ENCODE data around the gene GALNT7. TPM values are rescaled to one million over a fixed set of nuclear protein-coding genes. Genes with fewer than 3 reads are reported as not detected.

GALNT7 gene
- polyA plus RNA-seq, 3 donors: 12.3 to 29.0 (median 19.7) TPM

GRCh38 chr4:173245952-173246351 is 77.3 kb downstream of the GALNT7 start:
- intact Hi-C loops (cut with micrococcal nuclease): no loop called here
- Histone ChIP-seq H3K79me2 (ENCODE audit: insufficient read depth, low read length) (peaks cover 53% of the 10 kb centered on the region), H3K4me2 (replicated peaks; ENCODE audit: extremely low read depth, low read length, poor library complexity, severe bottlenecking) (no peak overlapping the region), H2AFZ (ENCODE audit: insufficient read depth, low read depth, low read length, poor library complexity, severe bottlenecking) (no peak overlapping the region), H4K20me1 (ENCODE audit: insufficient read depth, low read length) (peaks cover 79% of the 10 kb centered on the region), H3K9me3 (replicated peaks in 1 of 2; ENCODE audit: control insufficient read depth in 1 of 2, insufficient read depth in 1 of 2, low read length in 2 of 2) (no peaks in the 10 kb centered on the region), H3K27me3 (ENCODE audit: control insufficient read depth in 2 of 2, insufficient read depth in 2 of 2, low read length in 2 of 2) (no peaks in the 10 kb centered on the region), H3K27ac (ENCODE audit: low read depth in 1 of 2, low read length in 2 of 2) (no peak overlapping the region), H3K9ac (ENCODE audit: insufficient read depth, low read length, poor library complexity, severe bottlenecking) (no peak overlapping the region), H3K36me3 (replicated peaks in 1 of 2; ENCODE audit: control insufficient read depth in 1 of 2, insufficient read depth in 2 of 2, low read length in 2 of 2) (peaks cover 2 to 32% of the 10 kb centered on the region in 2 donors), H3K4me3 (replicated peaks in 1 of 3; ENCODE audit: low read depth in 2 of 3, low read length in 3 of 3) (no peak overlapping the region), H3K4me1 (ENCODE audit: control insufficient read depth in 1 of 2, insufficient read depth in 2 of 2, low read length in 2 of 2) (no peaks in the 10 kb centered on the region)
- Mint-ChIP-seq H3K4me1 (peaks cover 5% of the 10 kb centered on the region), H3K4me3 (no peak overlapping the region), H3K27ac (no peak overlapping the region), H3K27me3 (ENCODE audit: low read depth in 3 of 3) (no peaks in the 10 kb centered on the region), H3K36me3 (peaks cover 12 to 23% of the 10 kb centered on the region in 2 donors), H3K9me3 (peaks cover 0 to 2% (median 0%) of the 10 kb centered on the region in 7 donors)
- TF ChIP-seq CTCF (IDR thresholded peaks at IDR 0.05): no peak
- DNase-seq: no peak

GRCh38 chr4:173246719-173247118 is 78.1 kb downstream of the GALNT7 start:
- H3K4me1 Mint-ChIP-seq: peaks cover 5% of the 10 kb centered on the region
- intact Hi-C loops (cut with micrococcal nuclease): no loop called here

More at GRCh38 chr4:173246719-173247118, 78.1 kb downstream of the GALNT7 start:
- H3K36me3 Mint-ChIP-seq: peaks cover 16 to 27% of the 10 kb centered on the region in 2 donors
- Histone ChIP-seq H3K9ac (ENCODE audit: insufficient read depth, low read length, poor library complexity, severe bottlenecking) (no peak overlapping the region), H3K27ac (ENCODE audit: low read depth in 1 of 2, low read length in 2 of 2) (no peak overlapping the region), H2AFZ (ENCODE audit: insufficient read depth, low read depth, low read length, poor library complexity, severe bottlenecking) (no peak overlapping the region), H3K4me1 (ENCODE audit: control insufficient read depth in 1 of 2, insufficient read depth in 2 of 2, low read length in 2 of 2) (no peaks in the 10 kb centered on the region), H3K36me3 (replicated peaks in 1 of 2; ENCODE audit: control insufficient read depth in 1 of 2, insufficient read depth in 2 of 2, low read length in 2 of 2) (peaks cover 2 to 32% of the 10 kb centered on the region in 2 donors), H3K9me3 (replicated peaks in 1 of 2; ENCODE audit: control insufficient read depth in 1 of 2, insufficient read depth in 1 of 2, low read length in 2 of 2) (no peaks in the 10 kb centered on the region), H3K4me3 (replicated peaks in 1 of 3; ENCODE audit: low read depth in 2 of 3, low read length in 3 of 3) (no peak overlapping the region), H3K27me3 (ENCODE audit: control insufficient read depth in 2 of 2, insufficient read depth in 2 of 2, low read length in 2 of 2) (no peaks in the 10 kb centered on the region), H3K4me2 (replicated peaks; ENCODE audit: extremely low read depth, low read length, poor library complexity, severe bottlenecking) (no peak overlapping the region), H3K79me2 (ENCODE audit: insufficient read depth, low read length) (peaks cover 49% of the 10 kb centered on the region), H4K20me1 (ENCODE audit: insufficient read depth, low read length) (peaks cover 80% of the 10 kb centered on the region)
- no peak overlapping the region for H3K27ac Mint-ChIP-seq
- no peak overlapping the region for H3K4me3 Mint-ChIP-seq
- no peaks in the 10 kb centered on the region for H3K27me3 Mint-ChIP-seq (ENCODE audit: low read depth in 3 of 3)
- peaks cover 0 to 2% (median 0%) of the 10 kb centered on the region in 7 donors for H3K9me3 Mint-ChIP-seq
- WGBS (ENCODE audit: insufficient coverage): no CpG with 5 or more reads among the region's 3 CpGs
- TF ChIP-seq CTCF (IDR thresholded peaks at IDR 0.05): no peak
- DNase-seq: no peak
